ENCODE measurements around the gene RUNDC1.

The RUNDC1 gene

DNA sequence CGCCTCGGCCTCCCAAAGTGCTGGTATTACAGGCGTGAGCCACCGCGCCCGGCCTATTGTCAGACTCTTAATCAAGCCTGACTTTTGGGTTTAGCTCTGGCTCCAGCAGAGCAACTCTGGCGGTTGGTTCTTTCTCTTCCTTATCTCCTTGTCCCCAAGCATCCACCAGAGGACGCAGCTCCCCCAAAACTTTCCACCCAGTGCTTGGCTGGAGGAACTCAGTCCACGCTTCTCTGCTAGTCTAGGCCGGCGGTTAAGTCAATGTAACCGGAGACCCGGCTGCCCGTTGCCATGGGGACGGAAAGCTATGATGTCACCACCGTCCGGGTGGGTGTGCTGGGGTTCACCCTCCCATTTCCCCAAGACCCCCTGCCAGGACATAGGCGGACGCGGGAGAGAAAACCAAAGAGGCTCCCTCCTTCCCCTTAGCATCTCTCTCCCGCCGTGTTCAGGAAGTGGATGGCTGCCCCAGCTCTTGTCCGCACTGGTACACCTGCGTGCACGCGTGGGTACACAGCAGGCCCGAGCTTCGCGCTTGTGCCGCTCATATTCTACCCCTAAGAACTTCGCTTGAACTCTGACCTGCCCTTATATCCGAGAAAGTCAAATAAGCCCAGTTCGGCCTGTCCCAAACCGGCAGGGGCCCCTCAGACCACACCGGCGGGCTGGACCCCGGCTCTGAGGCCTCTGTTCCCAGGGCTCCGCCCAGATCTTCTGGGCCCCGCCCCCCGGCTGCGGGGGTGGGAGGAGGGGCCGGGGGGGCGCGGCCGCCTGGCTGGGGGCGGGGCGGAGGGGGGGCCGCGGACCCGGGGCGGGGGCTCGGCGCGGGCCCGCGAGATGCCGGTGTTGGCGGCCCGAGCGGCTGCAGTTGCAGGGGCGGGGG, 44.3 kb downstream of the RUNDC1 start, which contains the start of gene RND2 (continued):
- TF ChIP-seq ZNF366 (tag by site-specific recombination; conservative IDR thresholded peaks at IDR 0.05) (peak; percentile 59), ZNF423 (tag by site-specific recombination; IDR thresholded peaks at IDR 0.05) (peak; percentile 75; the same call in 1 of the 2 replicates), KLF16 (tag by site-specific recombination; IDR thresholded peaks at IDR 0.05) (0 out of 2 replicates have a peak, but pooled peaks have one; percentile 46), KLF17 (tag by site-specific recombination; IDR thresholded peaks at IDR 0.05) (peak; percentile 95), ZNF132 (tag by site-specific recombination; IDR thresholded peaks at IDR 0.05; ENCODE audit: borderline replicate concordance) (no peak), ZNF2 (tag by site-specific recombination; IDR thresholded peaks at IDR 0.05) (no peak; the same call in 1 of the 2 replicates), IKZF3 (tag by site-specific recombination; IDR thresholded peaks at IDR 0.05) (peak; percentile 40; the same call in 1 of the 2 replicates), ZNF449 (tag by site-specific recombination; IDR thresholded peaks at IDR 0.05) (0 out of 2 replicates have a peak, but pooled peaks have one; percentile 15), ZNF140 (tag by site-specific recombination; IDR thresholded peaks at IDR 0.05) (no peak), FEZF1 (tag by site-specific recombination; IDR thresholded peaks at IDR 0.05) (no peak), PATZ1 (tag by site-specific recombination; IDR thresholded peaks at IDR 0.05) (peak; percentile 96), ZNF202 (tag by site-specific recombination; IDR thresholded peaks at IDR 0.05; ENCODE audit: borderline replicate concordance) (no peak), GLIS2 (tag by site-specific recombination; IDR thresholded peaks at IDR 0.05) (peak; percentile 99), ZNF530 (tag by site-specific recombination; IDR thresholded peaks at IDR 0.05; ENCODE audit: low read depth) (no peak), ZNF335 (tag by site-specific recombination; conservative IDR thresholded peaks at IDR 0.05) (peak; percentile 95), ZNF558 (tag by site-specific recombination; IDR thresholded peaks at IDR 0.05) (peak; percentile 44; the same call in 1 of the 2 replicates), SALL2 (tag by site-specific recombination; IDR thresholded peaks at IDR 0.05; ENCODE audit: borderline replicate concordance) (no peak), ZNF24 (tag by site-specific recombination; IDR thresholded peaks at IDR 0.05) (peak; percentile 86), ZFHX2 (tag by site-specific recombination; conservative IDR thresholded peaks at IDR 0.05) (peak; percentile 71), ZNF76 (tag by site-specific recombination; IDR thresholded peaks at IDR 0.05; ENCODE audit: borderline replicate concordance, low read depth) (peak; percentile 50; the same call in 1 of the 2 replicates), ZNF211 (tag by site-specific recombination; IDR thresholded peaks at IDR 0.05; ENCODE audit: low read depth) (no peak), KLF1 (tag by site-specific recombination; IDR thresholded peaks at IDR 0.05) (peak; percentile 57; the same call in 1 of the 2 replicates), PRDM6 (tag by site-specific recombination; IDR thresholded peaks at IDR 0.05) (no peak), SP7 (tag by site-specific recombination; IDR thresholded peaks at IDR 0.05) (peak; percentile 80), WT1 (tag by site-specific recombination; IDR thresholded peaks at IDR 0.05) (peak; percentile 75), ZBTB21 (tag by site-specific recombination; IDR thresholded peaks at IDR 0.05) (peak; percentile 92), ZNF114 (tag by site-specific recombination; IDR thresholded peaks at IDR 0.05) (no peak), ZIC2 (tag by site-specific recombination; IDR thresholded peaks at IDR 0.05) (peak; percentile 73), ZNF692 (tag by site-specific recombination; IDR thresholded peaks at IDR 0.05) (peak; percentile 35; the same call in 1 of the 2 replicates), ZNF654 (tag by site-specific recombination; IDR thresholded peaks at IDR 0.05; ENCODE audit: low read depth) (peak; percentile 89)
- TF ChIP-seq, protein P1, sequence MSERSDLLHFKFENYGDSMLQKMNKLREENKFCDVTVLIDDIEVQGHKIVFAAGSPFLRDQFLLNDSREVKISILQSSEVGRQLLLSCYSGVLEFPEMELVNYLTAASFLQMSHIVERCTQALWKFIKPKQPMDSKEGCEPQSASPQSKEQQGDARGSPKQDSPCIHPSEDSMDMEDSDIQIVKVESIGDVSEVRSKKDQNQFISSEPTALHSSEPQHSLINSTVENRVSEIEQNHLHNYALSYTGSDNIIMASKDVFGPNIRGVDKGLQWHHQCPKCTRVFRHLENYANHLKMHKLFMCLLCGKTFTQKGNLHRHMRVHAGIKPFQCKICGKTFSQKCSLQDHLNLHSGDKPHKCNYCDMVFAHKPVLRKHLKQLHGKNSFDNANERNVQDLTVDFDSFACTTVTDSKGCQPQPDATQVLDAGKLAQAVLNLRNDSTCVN (tag by site-specific recombination; optimal IDR thresholded peaks at IDR 0.05): peak; percentile 52

Data from HEK293 (cell line).